ENCODE data around the gene SUMO4.

- TF ChIP-seq, protein P1, sequence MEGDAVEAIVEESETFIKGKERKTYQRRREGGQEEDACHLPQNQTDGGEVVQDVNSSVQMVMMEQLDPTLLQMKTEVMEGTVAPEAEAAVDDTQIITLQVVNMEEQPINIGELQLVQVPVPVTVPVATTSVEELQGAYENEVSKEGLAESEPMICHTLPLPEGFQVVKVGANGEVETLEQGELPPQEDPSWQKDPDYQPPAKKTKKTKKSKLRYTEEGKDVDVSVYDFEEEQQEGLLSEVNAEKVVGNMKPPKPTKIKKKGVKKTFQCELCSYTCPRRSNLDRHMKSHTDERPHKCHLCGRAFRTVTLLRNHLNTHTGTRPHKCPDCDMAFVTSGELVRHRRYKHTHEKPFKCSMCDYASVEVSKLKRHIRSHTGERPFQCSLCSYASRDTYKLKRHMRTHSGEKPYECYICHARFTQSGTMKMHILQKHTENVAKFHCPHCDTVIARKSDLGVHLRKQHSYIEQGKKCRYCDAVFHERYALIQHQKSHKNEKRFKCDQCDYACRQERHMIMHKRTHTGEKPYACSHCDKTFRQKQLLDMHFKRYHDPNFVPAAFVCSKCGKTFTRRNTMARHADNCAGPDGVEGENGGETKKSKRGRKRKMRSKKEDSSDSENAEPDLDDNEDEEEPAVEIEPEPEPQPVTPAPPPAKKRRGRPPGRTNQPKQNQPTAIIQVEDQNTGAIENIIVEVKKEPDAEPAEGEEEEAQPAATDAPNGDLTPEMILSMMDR (IDR thresholded peaks at IDR 0.05): no peak
- TF ChIP-seq POLR2A (IDR thresholded peaks at IDR 0.05): no peak
- TF ChIP-seq POLR2AphosphoS5 (IDR thresholded peaks at IDR 0.05): no peak
Measured at GRCh38 chr6:149363154-149363553, 36.9 kb upstream of the SUMO4 start.

Measured in transverse colon (tissue), 4 donors.